Right atrium auricular region (tissue), 2 donors: Measurements from ENCODE around the gene ADAMTS17. TPM values are rescaled to one million over a fixed set of nuclear protein-coding genes. Genes with fewer than 3 reads are reported as not detected.
A peak's percentile ranks its signal among the peaks of the same experiment; 100 is the strongest.

Experiments used
- DNase-seq: peaks from one replicate; pipeline ENCODE4 v3.0.0-alpha.2; 2019; ENCODE audit warnings: low spot score
- H3K27ac ChIP-seq, 2 donors: fragments of 200-600 bp; sonication (generic); 1 replicate in 1 of 2; 2 replicates in 1 of 2; pipeline ENCODE4 v1.5.1; 2016 to 2019
- H3K27me3 ChIP-seq, 2 donors: fragments of 200-600 bp; sonication (generic); one replicate each; pipeline versions ENCODE4 v1.5.1 to v1.6.0; 2017 to 2019
- H3K36me3 ChIP-seq: fragments of 200-600 bp; sonication (generic); one replicate; pipeline ENCODE4 v1.5.1; 2016
- H3K4me1 ChIP-seq, 2 donors: fragments of 200-600 bp; sonication (generic); one replicate each; pipeline versions ENCODE4 v1.5.1 to v1.6.0; 2017 to 2019
- H3K4me3 ChIP-seq, 2 donors: fragments of 200-600 bp; sonication (generic); 1 replicate in 1 of 2; 2 replicates in 1 of 2; pipeline ENCODE4 v1.5.1; 2017 to 2019; ENCODE audit warnings: mild to moderate bottlenecking in 1 of 2, moderate library complexity in 1 of 2
- H3K9me3 ChIP-seq, 2 donors: fragments of 200-600 bp; sonication (generic); one replicate each; pipeline ENCODE4 v1.5.1; 2019
- total RNA-seq, 2 donors: library from RNA; depleted of rRNA; stranded (reverse); fragments of >200 nt; gene quantifications; one replicate each; pipeline ENCODE4 v1.1.0, GENCODE V29; 2016
- TF ChIP-seq, protein P1 (sequence below), 2 donors: fragments of 200-600 bp; sonication (generic); IDR thresholded peaks; one replicate each; pipeline ENCODE4 v1.5.1; 2019; ENCODE audit warnings: antibody characterized with exemption in 2 of 2

The ADAMTS17 gene
- total RNA-seq, 2 donors from 2014 or later: 3.6 to 4.4 TPM

GRCh38 chr15:100061944-100062343, 279.8 kb downstream of the ADAMTS17 start:
- H3K27ac ChIP-seq: peak overlapping the region; percentile 33 to 65
- no peaks in the 10 kb centered on the region for H3K36me3 ChIP-seq
- H3K4me3 ChIP-seq: no peak overlapping the region
- TF ChIP-seq, protein P1, sequence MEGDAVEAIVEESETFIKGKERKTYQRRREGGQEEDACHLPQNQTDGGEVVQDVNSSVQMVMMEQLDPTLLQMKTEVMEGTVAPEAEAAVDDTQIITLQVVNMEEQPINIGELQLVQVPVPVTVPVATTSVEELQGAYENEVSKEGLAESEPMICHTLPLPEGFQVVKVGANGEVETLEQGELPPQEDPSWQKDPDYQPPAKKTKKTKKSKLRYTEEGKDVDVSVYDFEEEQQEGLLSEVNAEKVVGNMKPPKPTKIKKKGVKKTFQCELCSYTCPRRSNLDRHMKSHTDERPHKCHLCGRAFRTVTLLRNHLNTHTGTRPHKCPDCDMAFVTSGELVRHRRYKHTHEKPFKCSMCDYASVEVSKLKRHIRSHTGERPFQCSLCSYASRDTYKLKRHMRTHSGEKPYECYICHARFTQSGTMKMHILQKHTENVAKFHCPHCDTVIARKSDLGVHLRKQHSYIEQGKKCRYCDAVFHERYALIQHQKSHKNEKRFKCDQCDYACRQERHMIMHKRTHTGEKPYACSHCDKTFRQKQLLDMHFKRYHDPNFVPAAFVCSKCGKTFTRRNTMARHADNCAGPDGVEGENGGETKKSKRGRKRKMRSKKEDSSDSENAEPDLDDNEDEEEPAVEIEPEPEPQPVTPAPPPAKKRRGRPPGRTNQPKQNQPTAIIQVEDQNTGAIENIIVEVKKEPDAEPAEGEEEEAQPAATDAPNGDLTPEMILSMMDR (IDR thresholded peaks at IDR 0.05): no peak
- peaks cover 0 to 19% of the 10 kb centered on the region in 2 donors for H3K4me1 ChIP-seq
- H3K9me3 ChIP-seq: no peaks in the 10 kb centered on the region
- DNase-seq: no peak
- no peaks in the 10 kb centered on the region for H3K27me3 ChIP-seq

DNA sequence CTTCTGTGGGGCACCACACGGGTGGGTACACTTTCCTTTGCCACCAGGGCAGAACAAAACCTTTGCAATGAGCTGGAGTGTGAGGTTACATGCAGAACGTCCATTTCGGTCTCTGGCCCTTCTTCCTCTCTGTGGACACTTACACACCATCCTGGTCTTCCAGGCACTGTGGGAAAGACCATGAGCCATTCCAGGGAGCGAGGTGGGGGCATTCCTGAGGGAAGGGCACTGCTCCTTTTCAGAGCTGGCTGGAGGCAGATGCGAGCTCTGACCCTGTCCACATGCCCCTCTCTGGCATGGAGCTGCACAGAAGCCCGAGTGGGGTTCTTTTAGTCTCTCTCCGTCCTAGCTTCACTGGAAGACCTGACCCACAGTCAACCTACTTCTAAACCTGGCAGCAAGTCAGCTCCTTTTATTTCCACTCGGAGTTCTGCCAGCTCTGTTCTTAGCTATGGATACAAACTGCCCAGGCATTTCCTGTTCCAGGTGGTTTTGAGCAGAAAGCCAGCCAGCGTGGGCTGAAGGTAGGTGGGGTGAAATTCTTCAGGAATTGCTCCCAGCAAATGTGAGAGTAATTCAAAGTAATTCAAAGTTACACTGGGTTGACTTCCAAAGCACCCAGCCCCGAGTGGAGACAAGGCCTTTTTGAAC, 281.4 kb downstream of the ADAMTS17 start:
- H3K27ac ChIP-seq: peak overlapping the region; percentile 33 to 65
- peaks cover 0 to 19% of the 10 kb centered on the region in 2 donors for H3K4me1 ChIP-seq
- no peak overlapping the region for H3K4me3 ChIP-seq
- no peaks in the 10 kb centered on the region for H3K9me3 ChIP-seq
- TF ChIP-seq, protein P1 (IDR thresholded peaks at IDR 0.05): no peak
- H3K27me3 ChIP-seq: no peaks in the 10 kb centered on the region
- no peak for DNase-seq
- no peaks in the 10 kb centered on the region for H3K36me3 ChIP-seq

- TF ChIP-seq, protein P1 (IDR thresholded peaks at IDR 0.05): no peak
- H3K27ac ChIP-seq: no peak overlapping the region
- no peak overlapping the region for H3K4me3 ChIP-seq
- H3K9me3 ChIP-seq: no peaks in the 10 kb centered on the region
- H3K27me3 ChIP-seq: no peaks in the 10 kb centered on the region
- peaks cover 0 to 19% of the 10 kb centered on the region in 2 donors for H3K4me1 ChIP-seq
- no peak for DNase-seq
- H3K36me3 ChIP-seq: no peaks in the 10 kb centered on the region
Observed at GRCh38 chr15:100059521-100059920, 282.3 kb downstream of the ADAMTS17 start.

GRCh38 chr15:100059094-100059493, 282.7 kb downstream of the ADAMTS17 start:
- Histone ChIP-seq H3K36me3 (no peaks in the 10 kb centered on the region), H3K4me1 (peaks cover 0 to 19% of the 10 kb centered on the region in 2 donors), H3K27me3 (no peaks in the 10 kb centered on the region), H3K9me3 (no peaks in the 10 kb centered on the region), H3K4me3 (no peak overlapping the region), H3K27ac (no peak overlapping the region)
- DNase-seq: no peak
- TF ChIP-seq, protein P1 (IDR thresholded peaks at IDR 0.05): no peak

DNA sequence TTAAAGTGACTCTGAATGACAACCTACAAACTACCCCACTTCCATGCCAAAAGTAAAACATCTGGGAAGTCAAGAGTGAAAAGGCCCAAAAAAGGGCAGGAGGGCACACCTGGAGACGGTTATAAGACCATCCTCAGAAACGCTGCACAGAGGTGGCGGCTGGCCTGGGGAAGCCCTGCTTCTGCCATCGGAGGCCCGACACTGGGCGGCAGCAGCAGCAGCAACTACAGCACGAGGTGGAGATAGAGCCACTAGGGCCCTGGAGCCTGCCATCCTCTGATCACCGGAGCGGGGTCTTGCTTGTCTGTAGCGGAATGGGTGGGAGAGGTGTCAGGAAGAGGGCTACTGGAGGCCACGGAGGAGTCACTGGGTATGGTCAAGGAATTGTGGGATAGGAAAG, 283.3 kb downstream of the ADAMTS17 start:
- peaks cover 0 to 24% of the 10 kb centered on the region in 2 donors for H3K4me1 ChIP-seq
- H3K27ac ChIP-seq: no peak overlapping the region
- H3K4me3 ChIP-seq: no peak overlapping the region
- TF ChIP-seq, protein P1 (IDR thresholded peaks at IDR 0.05): no peak
- no peaks in the 10 kb centered on the region for H3K27me3 ChIP-seq
- no peak for DNase-seq
- H3K36me3 ChIP-seq: no peaks in the 10 kb centered on the region
- no peaks in the 10 kb centered on the region for H3K9me3 ChIP-seq

- Histone ChIP-seq H3K9me3 (no peaks in the 10 kb centered on the region), H3K27me3 (no peaks in the 10 kb centered on the region), H3K36me3 (no peaks in the 10 kb centered on the region), H3K27ac (no peak overlapping the region), H3K4me3 (no peak overlapping the region), H3K4me1 (peaks cover 0 to 29% of the 10 kb centered on the region in 2 donors)
- TF ChIP-seq, protein P1 (IDR thresholded peaks at IDR 0.05): no peak
- DNase-seq: no peak
Observed at GRCh38 chr15:100057281-100057680, 284.5 kb downstream of the ADAMTS17 start.
